H9 (cell line): ENCODE measurements around the gene ARRDC1. TPM values are rescaled to one million over a fixed set of nuclear protein-coding genes. Genes with fewer than 3 reads are reported as not detected.

Source experiments
- DNase-seq: peaks from one replicate; pipeline ENCODE4 v3.0.0-alpha.2; 2017
- H2AFZ ChIP-seq: one replicate; pipeline ENCODE4 v1.6.1; 2013; ENCODE audit warnings: mild to moderate bottlenecking, low read length, control low read depth, moderate library complexity
- H2AK5ac ChIP-seq: 2 replicates; pipeline ENCODE4 v1.6.1; 2013; ENCODE audit warnings: low read length, control low read depth, mixed read lengths; ENCODE audit not compliant: insufficient read length
- H2BK120ac ChIP-seq: one replicate; pipeline ENCODE4 v1.6.1; 2013; ENCODE audit warnings: low read depth, mild to moderate bottlenecking, low read length, control low read depth, inconsistent platforms; ENCODE audit not compliant: poor library complexity, severe bottlenecking
- H2BK12ac ChIP-seq: 2 replicates; pipeline ENCODE4 v1.6.1; 2013; ENCODE audit warnings: low read length, control low read depth, mixed read lengths, low read depth; ENCODE audit not compliant: insufficient read length
- H2BK15ac ChIP-seq: 2 replicates; pipeline ENCODE4 v1.6.1; 2013; ENCODE audit warnings: low read depth, low read length, control low read depth
- H2BK20ac ChIP-seq: one replicate; pipeline ENCODE4 v1.6.1; 2013; ENCODE audit warnings: low read depth, mild to moderate bottlenecking, low read length, control low read depth, inconsistent platforms; ENCODE audit not compliant: poor library complexity, severe bottlenecking
- H2BK5ac ChIP-seq: 2 replicates; pipeline ENCODE4 v1.6.1; 2013; ENCODE audit warnings: low read length, control low read depth, mixed read lengths; ENCODE audit not compliant: insufficient read length
- H3K14ac ChIP-seq: 2 replicates; pipeline ENCODE4 v1.6.1; 2013; ENCODE audit warnings: low read length, control low read depth; ENCODE audit not compliant: insufficient read depth
- H3K18ac ChIP-seq: 2 replicates; pipeline ENCODE4 v1.6.1; 2013; ENCODE audit warnings: low read depth, mild to moderate bottlenecking, mixed read lengths, low read length, control low read depth; ENCODE audit not compliant: insufficient read length
- H3K23ac ChIP-seq: 2 replicates; pipeline ENCODE4 v1.6.1; 2013; ENCODE audit warnings: low read length, control low read depth, mixed read lengths, low read depth; ENCODE audit not compliant: insufficient read length
- H3K23me2 ChIP-seq: 2 replicates; pipeline ENCODE4 v1.6.1; 2013; ENCODE audit warnings: low read depth, mild to moderate bottlenecking, mixed read lengths, low read length, control low read depth; ENCODE audit not compliant: insufficient read length, poor library complexity, severe bottlenecking
- H3K27ac ChIP-seq: 2 replicates; pipeline ENCODE4 v1.5.1; 2013; ENCODE audit warnings: low read length, control low read depth, mixed read lengths, low read depth; ENCODE audit not compliant: insufficient read length
- H3K27me3 ChIP-seq: 2 replicates; pipeline ENCODE4 v1.6.1; 2013; ENCODE audit warnings: low read length, control low read depth, inconsistent platforms; ENCODE audit not compliant: insufficient read depth
- H3K4ac ChIP-seq: 2 replicates; pipeline ENCODE4 v1.6.1; 2013; ENCODE audit warnings: low read depth, mild to moderate bottlenecking, control low read depth, inconsistent platforms, low read length, moderate library complexity
- H3K4me1 ChIP-seq: 2 replicates; pipeline ENCODE4 v1.6.1; 2013; ENCODE audit warnings: low read length, control low read depth, inconsistent platforms; ENCODE audit not compliant: insufficient read depth
- H3K4me2 ChIP-seq: 2 replicates; pipeline ENCODE4 v1.6.1; 2013; ENCODE audit warnings: low read length, control low read depth, mixed read lengths; ENCODE audit not compliant: insufficient read length, insufficient read depth
- H3K56ac ChIP-seq: 2 replicates; pipeline ENCODE4 v1.6.1; 2013; ENCODE audit warnings: low read depth, mild to moderate bottlenecking, mixed read lengths, low read length, control low read depth; ENCODE audit not compliant: insufficient read length
- H3K79me1 ChIP-seq: 2 replicates; pipeline ENCODE4 v1.6.1; 2013; ENCODE audit warnings: low read depth, mild to moderate bottlenecking, moderate library complexity, low read length, control low read depth, inconsistent platforms; ENCODE audit not compliant: insufficient read depth, poor library complexity, severe bottlenecking
- H3K79me2 ChIP-seq: 2 replicates; pipeline ENCODE4 v1.6.1; 2013; ENCODE audit warnings: low read length, control low read depth, inconsistent platforms; ENCODE audit not compliant: insufficient read depth
- H3K9ac ChIP-seq: 2 replicates; pipeline ENCODE4 v1.6.1; 2013; ENCODE audit warnings: low read length, control low read depth, mixed read lengths; ENCODE audit not compliant: insufficient read length; ENCODE audit errors: extremely low read depth
- H3K9me3 ChIP-seq: one replicate; pipeline ENCODE4 v1.6.1; 2013; ENCODE audit warnings: low read depth, low read length, inconsistent platforms; ENCODE audit not compliant: control insufficient read depth
- H3T11ph ChIP-seq: one replicate; pipeline ENCODE4 v1.6.1; 2013; ENCODE audit warnings: mild to moderate bottlenecking, low read length, control low read depth, inconsistent platforms
- H4K20me1 ChIP-seq: one replicate; pipeline ENCODE4 v1.6.1; 2013; ENCODE audit not compliant: control insufficient read depth, insufficient read length, insufficient read depth
- H4K5ac ChIP-seq: 2 replicates; pipeline ENCODE4 v1.6.1; 2013; ENCODE audit warnings: low read depth, mild to moderate bottlenecking, mixed read lengths, low read length, control low read depth; ENCODE audit not compliant: insufficient read length
- H4K8ac ChIP-seq: replicated peaks from 2 replicates; pipeline ENCODE4 v1.6.1; 2013; ENCODE audit warnings: low read length, control low read depth, mixed read lengths, low read depth; ENCODE audit not compliant: insufficient read length
- H4K91ac ChIP-seq: 2 replicates; pipeline ENCODE4 v1.6.1; 2013; ENCODE audit warnings: low read depth, mild to moderate bottlenecking, moderate library complexity, mixed read lengths, low read length, control low read depth; ENCODE audit not compliant: insufficient read length
- H3K27ac Mint-ChIP-seq, 3 experiments: 2 replicates in 2 of 3; 3 replicates in 1 of 3; pipeline ENCODE4 v1.8.0; 2020 to 2021; ENCODE audit warnings: mixed read lengths in 3 of 3, mild to moderate bottlenecking in 1 of 3, moderate library complexity in 1 of 3
- H3K27me3 Mint-ChIP-seq: 2 replicates; pipeline ENCODE4 v1.8.0; 2021; ENCODE audit warnings: low read depth, mild to moderate bottlenecking, moderate library complexity, mixed read lengths
- H3K36me3 Mint-ChIP-seq, 3 experiments: 2 replicates in 2 of 3; 3 replicates in 1 of 3; pipeline ENCODE4 v1.8.0; 2020 to 2021; ENCODE audit warnings: low read depth in 3 of 3, mixed read lengths in 3 of 3; ENCODE audit not compliant: insufficient read depth in 1 of 3
- H3K4me1 Mint-ChIP-seq, 2 experiments: 2 replicates each; pipeline ENCODE4 v1.8.0; 2020; ENCODE audit warnings: mixed read lengths in 2 of 2
- H3K4me3 Mint-ChIP-seq, 2 experiments: 2 replicates in 1 of 2; 3 replicates in 1 of 2; pipeline ENCODE4 v1.8.0; 2020 to 2021; ENCODE audit warnings: mild to moderate bottlenecking in 2 of 2, mixed read lengths in 2 of 2, moderate library complexity in 1 of 2
- H3K9me3 Mint-ChIP-seq, 2 experiments: 2 replicates in 1 of 2; 3 replicates in 1 of 2; pipeline ENCODE4 v1.8.0; 2020; ENCODE audit warnings: mild to moderate bottlenecking in 2 of 2, mixed read lengths in 2 of 2, moderate library complexity in 1 of 2
- WGBS: extraction: QIAGEN DNeasy Blood & Tissue Kit; methylation state at CpG from one replicate; pipeline ENCODE4 v1.1.7; 2013; ENCODE audit warnings: missing lambda C conversion rate, low lambda C conversion rate, mixed read lengths; ENCODE audit not compliant: insufficient read length; ENCODE audit errors: extremely low coverage; 5-methylcytosine and 5-hydroxymethylcytosine counted together
- total RNA-seq: library from RNA; stranded (reverse); gene quantifications from 2 replicates; pipeline ENCODE4 v1.2.1, GENCODE V29; 2021
- TF ChIP-seq, protein P1 (sequence below): fragments of 200-600 bp; sonication (generic); conservative IDR thresholded peaks from 3 replicates; pipeline ENCODE4 v1.8.0; 2021; ENCODE audit warnings: antibody characterized with exemption, mild to moderate bottlenecking

The ARRDC1 gene
- total RNA-seq, 1 experiment from 2014 or later: 34.4 TPM

DNA sequence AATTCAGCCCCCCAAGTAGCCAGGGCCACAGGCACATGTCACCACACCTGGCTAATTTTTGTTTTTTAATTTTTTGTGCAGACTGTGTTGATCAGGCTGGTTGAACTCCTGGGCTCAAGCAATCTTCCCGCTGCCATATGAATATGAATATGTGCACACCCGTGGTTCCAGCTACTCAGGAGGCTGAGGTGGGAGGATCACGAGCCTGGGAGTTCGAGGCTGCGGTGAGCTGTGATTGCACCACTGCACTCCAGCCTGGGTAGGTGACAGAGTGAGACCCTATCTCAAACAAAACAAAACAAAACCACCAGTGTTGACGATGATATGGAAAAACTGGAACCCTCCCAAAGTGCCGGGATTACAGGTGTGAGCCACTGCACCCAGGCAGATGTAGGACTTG lies 45.3 kb downstream of the ARRDC1 start:
- H3K27ac Mint-ChIP-seq: no peak overlapping the region; a peak in 1 of 7 replicates
- Histone ChIP-seq H3K4me2 (no peak overlapping the region), H2BK12ac (no peak overlapping the region), H2AFZ (no peak overlapping the region), H3K23ac (no peak overlapping the region), H2AK5ac (no peak overlapping the region), H3K79me1 (peaks cover 15% of the 10 kb centered on the region), H3K27me3 (no peaks in the 10 kb centered on the region), H2BK20ac (no peak overlapping the region), H3K79me2 (peaks cover 34% of the 10 kb centered on the region; the same call in 1 of the 2 replicates), H3K4ac (no peak overlapping the region), H3T11ph (no peak overlapping the region), H2BK15ac (no peak overlapping the region), H3K4me1 (peaks cover 2% of the 10 kb centered on the region; the same call in 1 of the 2 replicates), H3K9ac (no peak overlapping the region), H3K23me2 (no peaks in the 10 kb centered on the region), H3K9me3 (no peaks in the 10 kb centered on the region), H2BK5ac (no peak overlapping the region), H4K91ac (no peak overlapping the region), H3K56ac (no peak overlapping the region), H3K27ac (no peak overlapping the region), H4K20me1 (peaks cover 2% of the 10 kb centered on the region), H4K5ac (no peak overlapping the region), H2BK120ac (no peak overlapping the region), H4K8ac (no peak overlapping the region), H3K14ac (no peak overlapping the region), H3K18ac (no peak overlapping the region)
- no peak for DNase-seq
- WGBS: no CpG with 5 or more reads among the region's 7 CpGs
- H3K4me3 Mint-ChIP-seq: no peak overlapping the region
- TF ChIP-seq, protein P1, sequence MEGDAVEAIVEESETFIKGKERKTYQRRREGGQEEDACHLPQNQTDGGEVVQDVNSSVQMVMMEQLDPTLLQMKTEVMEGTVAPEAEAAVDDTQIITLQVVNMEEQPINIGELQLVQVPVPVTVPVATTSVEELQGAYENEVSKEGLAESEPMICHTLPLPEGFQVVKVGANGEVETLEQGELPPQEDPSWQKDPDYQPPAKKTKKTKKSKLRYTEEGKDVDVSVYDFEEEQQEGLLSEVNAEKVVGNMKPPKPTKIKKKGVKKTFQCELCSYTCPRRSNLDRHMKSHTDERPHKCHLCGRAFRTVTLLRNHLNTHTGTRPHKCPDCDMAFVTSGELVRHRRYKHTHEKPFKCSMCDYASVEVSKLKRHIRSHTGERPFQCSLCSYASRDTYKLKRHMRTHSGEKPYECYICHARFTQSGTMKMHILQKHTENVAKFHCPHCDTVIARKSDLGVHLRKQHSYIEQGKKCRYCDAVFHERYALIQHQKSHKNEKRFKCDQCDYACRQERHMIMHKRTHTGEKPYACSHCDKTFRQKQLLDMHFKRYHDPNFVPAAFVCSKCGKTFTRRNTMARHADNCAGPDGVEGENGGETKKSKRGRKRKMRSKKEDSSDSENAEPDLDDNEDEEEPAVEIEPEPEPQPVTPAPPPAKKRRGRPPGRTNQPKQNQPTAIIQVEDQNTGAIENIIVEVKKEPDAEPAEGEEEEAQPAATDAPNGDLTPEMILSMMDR: no peak
- H3K9me3 Mint-ChIP-seq: no peaks in the 10 kb centered on the region
- peaks cover 12 to 38% (median 17%) of the 10 kb centered on the region in 3 experiments; a peak in 6 of 7 replicates for H3K36me3 Mint-ChIP-seq
- no peaks in the 10 kb centered on the region for H3K27me3 Mint-ChIP-seq
- peaks cover 22 to 24% of the 10 kb centered on the region in 2 experiments for H3K4me1 Mint-ChIP-seq
